Activated CD4-positive, alpha-beta T cell treated with anti-CD3 and anti-CD28 coated beads, Interleukin-2, amount 50 U/mL, for 48 hours (primary cell): ENCODE measurements around the gene METTL1.

Experiments used
- DNase-seq, 2 experiments: peaks; one replicate each; pipeline ENCODE4 v3.0.0-alpha.2; 2020

Gene METTL1

DNA sequence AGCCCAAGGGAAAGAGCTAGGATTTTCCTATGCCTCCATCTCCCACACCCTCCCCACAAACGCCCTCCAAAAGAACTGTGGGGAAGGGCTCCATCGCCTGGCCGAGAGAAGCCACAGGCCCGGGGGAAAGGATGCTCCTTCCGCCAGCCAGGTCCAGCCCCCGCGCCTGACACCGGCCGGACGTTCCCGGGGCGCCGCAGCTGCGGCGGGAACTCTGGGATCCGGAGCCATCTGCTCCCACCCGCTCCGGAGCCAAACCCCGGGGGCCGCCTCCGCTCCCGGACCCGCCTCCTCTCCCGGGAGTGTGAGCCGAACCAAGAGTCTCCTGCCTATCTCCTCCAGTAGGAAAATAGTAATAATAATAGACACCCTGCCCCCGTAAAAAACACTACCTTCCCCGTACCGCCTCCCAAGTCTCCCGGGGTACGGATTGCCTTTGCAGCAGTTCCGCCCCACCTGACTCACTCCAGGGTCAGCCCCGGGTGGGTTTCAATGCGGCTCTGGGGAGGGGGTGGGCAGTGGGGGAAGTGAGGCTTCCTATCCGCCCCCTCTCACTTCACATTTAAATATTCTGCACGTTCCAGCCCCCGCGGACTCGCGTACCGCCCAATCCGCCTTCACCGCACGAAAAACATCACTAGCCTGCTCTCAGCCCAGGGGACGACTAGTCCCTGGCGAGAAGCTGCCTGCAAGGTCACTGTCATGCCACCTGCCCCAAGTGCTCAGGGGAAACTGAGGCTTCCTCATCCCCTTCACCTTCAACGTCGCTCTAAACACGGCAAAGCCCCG lies 35.8 kb downstream of the METTL1 start:
- no peak for DNase-seq

DNA sequence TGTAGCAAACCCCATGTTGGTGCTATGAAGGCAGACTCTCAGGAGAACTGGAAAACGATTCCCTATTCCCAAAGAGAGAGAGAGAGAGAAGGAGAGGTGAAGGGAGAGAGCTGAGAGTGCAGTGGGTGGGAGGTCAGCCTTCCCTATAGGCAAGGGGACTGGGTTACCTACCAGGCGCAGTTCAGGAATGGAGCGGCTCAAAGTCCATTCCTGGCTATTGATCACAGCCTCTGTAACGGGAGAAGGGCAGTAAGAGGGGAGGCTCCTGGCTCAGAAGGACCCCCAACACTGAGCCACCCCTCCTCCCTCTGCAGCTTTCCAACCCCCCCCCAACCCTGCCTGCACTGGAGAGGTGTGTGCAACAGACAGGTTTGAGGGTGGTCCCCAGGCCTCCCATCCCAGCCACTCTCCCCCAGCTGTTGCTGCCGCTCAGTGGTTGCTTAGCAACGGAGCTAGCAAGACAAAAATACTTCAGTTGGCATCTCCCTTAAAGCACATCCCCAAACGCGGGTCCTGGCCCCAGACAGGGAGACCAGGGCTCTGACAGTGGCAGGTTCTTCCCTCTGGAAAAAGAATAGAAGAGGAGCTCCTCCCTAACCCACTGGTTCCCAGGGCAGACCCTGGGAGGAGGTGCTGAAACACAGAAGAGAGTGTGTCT lies 36.6 kb downstream of the METTL1 start:
- no peak for DNase-seq

DNA sequence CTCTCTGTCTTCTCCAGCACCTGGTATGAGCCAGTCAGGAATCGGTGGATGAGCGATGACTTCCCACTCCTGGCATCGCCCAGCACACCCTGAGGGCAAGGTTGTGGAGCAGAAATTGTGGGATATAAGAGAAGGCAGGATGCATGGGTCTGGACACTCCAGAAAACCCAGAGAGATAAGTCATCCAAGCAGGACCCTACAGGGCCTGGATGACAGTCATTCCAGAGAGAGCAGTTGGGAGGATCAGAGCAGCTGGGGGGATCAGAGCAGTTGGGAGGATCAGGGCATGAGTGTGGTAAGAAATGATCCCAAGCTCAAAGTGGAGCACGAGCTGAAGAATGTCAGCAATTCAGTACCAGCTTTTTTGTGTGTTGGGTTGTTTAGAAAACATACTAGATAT lies 37.3 kb downstream of the METTL1 start:
- DNase-seq = no peak

DNA sequence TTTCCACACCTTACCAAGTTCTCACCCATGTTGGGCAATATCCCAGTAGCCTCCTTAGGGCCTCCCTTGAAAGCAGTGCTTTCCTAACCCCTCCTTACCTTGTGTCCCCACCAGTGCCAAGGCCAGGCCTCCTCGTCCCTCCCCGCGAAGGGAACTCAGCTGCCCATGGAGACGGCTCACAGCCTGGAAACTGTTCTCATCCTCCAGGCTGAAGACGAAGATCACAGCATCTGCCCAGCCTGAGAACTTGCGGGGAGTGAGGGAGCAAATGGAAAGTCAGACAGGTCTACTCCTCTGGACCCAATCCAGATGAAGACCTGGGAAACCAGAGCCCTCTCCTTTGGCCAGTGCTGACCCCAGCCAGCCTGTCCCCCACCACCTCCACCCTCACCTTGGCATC lies 38.0 kb downstream of the METTL1 start:
- DNase-seq = no peak

DNA sequence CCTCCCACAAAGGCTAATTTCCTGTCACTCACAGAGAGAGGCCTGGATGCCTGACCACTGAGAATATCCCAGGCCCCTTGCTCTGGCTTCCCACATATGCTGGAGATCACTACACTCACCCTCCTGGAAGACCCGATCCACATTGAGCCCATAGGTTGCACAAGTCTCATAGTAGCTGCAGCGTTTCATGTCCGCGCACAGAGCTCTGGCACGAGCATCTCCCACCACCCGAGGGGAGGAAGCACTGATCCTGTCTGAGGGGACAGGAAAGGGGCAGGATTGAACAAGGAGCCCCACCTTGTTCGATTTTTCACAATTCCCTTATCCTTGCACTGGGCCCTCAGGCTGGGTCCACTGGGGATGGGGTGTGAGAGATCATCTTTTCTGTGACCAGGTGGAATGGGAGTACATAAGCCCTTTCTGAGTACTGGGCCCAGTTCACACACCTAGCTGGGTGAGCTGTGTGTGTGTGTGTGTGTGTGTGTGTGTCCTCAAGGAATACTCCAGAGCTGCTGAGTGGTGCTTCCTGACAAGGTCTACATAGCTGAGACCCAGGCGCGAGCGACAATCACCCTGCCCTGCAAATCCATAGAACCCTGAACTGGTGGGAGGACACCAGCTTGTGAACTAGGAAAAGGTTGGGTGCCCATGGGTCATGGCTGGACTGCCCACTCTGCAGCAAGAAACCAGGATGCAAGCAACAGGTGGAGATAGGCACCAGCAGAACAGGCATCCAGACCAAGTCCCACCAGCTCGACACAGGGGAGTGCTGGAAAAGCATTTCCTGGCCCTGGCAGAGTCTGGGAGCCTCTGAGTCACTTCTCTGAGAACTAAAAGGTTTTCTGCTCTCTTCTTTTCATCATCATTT lies 38.9 kb downstream of the METTL1 start:
- no peak for DNase-seq

DNA sequence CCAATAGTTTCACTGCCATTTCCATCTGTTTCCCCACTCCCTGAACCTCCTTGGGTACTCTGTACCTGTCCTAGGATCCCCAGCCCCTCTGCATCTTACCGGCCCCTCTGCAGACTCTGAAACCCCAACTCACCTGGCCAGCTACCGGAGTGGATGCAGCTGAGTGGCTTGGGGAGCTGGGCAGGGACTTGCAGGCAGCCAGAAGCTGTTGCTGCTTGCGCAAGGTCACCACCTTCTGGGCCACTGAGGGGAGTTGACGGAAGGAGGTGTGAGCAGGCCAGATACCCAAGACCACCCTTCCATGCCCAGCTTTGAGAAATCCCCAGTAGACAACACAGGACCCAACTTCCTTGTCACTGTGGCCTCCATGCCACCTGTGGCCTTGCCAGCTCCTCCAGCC lies 39.6 kb downstream of the METTL1 start:
- DNase-seq = no peak

DNA sequence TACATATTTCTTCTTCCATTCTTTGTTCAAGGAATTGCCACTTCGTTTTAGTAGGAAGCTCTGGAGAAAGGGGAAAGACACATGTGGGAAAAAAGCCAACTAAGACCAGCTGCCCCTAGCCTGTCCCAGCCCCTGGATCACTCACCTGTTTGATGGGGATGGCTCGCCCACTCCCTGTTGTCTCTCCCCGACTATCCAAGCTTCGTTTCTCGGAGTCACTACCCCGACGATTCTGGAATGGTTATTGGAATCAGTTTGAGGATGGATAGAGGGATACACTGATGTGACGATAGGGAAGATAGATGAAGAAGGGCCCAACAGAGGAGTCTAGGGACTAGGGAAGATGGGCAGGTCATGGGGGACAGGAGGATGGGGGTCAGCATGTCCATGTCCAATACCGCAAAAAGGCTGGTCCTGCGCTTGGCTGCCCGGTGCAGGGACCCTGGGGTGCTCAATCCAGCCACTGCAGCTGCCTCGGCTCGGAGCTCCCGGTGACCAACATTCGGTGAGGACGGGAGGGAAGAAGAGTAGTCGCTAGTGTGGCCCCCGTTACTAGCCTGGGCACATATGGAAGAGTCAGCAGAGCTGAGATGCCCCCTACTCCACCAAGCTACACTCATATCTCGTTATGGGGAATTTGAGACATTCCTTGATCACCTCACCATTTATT lies 40.4 kb downstream of the METTL1 start:
- no peak for DNase-seq

DNA sequence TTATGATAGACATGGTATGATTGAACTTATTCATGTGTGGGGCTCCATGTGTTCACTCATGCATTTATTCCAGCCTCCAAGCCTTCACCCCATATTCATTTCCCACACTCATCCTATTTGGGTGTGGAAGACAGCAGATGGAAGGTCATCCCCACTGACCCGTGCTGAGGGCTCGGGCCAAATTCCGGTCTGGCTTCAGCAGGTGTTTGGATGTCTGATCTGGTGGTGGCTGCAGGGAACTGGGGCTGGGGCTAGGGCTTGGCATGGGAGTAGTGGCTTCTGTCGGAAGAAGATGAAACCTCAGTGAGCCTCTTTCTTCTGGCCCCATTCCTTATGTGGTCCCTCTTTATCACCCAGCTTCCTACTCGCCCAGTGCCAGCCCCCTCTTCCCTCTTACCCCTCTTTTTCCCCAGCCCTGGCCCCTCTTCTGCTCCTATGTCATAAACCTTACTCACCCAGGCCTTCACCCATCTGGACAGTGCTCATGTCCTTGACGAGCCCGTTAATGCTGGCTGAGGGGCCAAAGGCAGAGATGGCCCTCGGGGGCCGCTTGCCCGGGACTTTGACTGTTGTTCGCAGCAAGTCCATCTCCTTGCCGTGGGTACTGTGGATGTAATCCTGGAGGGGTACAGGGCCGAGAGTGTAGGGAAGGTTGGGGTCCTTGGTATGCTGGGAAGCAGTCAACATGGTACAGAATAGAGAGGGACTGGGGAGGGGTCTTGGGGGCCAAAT lies 41.4 kb downstream of the METTL1 start:
- no peak for DNase-seq

DNA sequence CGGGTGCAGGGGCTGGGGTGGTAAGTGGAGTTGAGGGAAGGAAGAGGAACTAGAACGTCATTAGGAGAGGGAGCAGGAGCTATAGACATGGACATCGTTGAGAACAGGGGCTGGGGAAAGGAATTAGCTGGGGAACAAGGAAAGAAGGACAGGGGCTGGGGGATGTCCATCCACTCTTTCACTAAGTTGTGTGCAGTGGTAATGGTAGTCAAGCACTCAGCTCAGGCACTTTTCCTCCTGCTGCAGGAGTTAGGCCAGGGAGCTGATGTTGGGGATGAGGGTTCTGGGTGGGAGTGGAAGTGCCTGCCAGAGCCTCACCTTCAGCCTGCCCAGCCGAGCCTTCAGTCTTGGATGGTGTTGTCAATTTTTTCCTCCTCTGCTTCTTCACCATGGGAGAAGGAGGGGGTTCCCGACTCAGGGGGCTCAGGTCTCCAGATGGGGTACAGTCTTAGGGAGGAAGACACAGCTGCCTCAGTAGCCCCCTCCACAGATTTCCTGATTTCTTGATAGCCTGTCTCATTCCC lies 42.5 kb downstream of the METTL1 start:
- no peak for DNase-seq

DNA sequence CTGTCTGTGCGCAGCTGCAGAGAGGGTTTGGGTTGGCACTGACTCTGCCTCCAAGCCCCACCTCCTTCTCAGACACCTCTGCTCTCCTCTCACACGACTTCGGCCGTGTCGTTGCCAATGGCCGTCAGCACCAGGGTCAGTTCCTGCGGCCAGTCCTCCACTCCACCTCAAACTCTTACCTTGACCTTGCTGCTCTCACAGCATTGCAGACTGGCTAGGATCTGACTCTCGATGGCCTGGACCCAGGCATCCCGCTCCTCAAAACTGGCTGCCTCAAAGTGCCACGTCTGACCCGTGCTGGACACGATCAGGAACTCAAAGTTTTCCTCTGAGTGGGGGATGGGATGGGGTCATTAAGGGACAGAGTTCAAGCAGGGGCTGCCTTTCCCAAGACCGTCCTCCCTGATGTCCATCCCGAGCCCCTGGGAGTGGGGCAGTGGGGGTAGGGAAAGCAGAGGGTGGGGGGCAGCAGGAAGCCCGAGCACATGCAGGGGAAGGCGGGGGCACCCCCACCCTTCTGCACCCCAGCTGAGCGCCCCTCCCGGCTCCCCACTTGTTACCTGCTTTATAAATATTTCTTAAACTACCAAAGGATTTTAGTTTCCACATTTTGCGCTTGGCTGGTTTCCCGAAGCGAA lies 44.0 kb downstream of the METTL1 start:
- DNase-seq = no peak

DNA sequence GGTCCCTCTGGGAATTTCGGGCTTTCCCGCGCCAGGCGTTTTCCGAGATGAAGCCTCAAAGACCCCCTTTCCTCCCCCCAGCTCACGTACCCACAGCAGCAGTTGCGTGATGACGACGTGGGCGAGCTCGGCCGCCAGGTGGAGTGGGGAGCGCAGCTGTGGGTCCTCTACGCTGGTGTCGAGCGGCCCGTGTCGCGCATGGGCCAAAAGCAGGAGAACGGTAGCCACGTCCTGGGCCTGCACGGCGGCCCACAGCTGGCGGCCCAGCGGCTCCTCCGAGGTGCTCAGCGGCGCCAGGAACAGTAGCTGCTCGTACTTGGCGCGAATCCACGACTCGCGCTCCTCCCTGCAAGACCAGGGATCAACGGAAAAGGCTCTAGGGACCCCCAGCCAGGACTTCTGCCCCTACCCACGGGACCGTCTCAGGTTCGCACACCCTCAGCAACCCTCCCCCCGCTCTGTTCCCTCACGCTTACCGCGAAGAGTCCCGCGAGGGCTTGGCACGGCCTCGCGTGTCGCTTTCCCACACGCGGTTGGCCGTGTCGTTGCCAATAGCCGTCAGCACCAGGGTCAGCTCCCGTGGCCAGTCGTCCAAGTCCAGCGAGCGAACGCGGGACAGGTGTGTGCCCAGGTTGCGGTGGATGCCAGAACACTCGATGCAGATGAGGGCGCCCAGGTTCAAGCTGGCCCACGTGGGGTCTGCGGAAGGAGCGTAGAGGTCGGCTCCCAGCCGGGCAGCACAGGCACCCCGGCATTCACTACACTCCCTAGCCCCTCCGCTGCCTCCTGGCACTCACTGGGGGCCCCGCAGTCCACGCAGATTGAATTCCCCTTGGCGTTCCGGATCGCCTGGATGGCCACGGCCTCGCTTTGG lies 44.8 kb downstream of the METTL1 start:
- DNase-seq = no peak

DNA sequence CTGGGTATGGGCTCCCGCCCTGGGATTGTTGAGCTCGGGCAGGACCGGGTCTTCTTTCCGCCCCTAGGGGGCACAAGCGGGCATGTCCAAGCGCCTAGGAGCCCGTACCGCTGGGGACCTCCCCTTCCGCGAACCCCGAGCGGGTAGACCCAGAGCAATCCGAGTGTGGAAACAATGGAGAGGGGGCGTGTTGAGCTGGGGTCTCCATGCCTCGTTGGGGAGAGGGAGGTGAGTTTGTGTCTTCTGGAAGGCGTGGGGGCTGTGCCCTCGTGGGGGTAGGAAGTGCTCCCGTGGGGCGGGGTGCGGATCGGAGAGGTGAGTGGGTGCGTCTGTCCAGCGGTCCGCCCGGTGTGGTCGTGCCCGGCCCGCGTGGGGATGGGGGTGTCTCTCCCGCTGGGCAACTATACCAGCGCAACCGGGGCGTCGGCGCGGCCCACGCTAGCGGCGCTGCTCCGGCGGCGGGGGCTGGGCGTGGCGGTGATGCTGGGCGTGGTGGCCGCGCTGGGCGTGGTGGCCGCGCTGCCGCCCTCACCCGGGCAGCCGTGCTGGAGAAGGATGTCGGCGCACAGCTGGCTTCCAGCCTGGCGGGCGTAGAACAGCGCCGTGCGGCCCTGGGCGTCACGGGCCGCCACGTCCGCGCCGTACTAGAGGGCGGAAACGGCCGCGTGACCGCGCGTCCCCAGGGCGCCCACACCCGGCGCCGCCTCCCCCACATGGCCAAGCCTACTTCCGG lies 45.6 kb downstream of the METTL1 start:
- peak; percentile 27 to 32 for DNase-seq

DNA sequence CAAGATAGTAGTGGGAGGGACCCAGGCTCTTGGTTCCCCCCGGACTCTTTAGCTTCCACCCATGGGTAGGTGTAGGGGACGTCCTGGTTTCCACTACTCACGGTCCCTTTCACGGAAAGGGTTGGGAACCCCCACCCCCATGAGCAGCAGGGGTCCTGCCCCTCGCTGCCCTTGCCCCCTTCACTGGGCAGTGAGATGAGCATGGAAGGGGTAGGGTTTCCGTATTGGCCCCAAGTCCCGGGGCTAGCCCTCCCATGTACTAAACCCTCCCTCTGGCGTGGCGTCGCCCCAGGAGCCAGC lies 46.1 kb downstream of the METTL1 start:
- no peak for DNase-seq

DNA sequence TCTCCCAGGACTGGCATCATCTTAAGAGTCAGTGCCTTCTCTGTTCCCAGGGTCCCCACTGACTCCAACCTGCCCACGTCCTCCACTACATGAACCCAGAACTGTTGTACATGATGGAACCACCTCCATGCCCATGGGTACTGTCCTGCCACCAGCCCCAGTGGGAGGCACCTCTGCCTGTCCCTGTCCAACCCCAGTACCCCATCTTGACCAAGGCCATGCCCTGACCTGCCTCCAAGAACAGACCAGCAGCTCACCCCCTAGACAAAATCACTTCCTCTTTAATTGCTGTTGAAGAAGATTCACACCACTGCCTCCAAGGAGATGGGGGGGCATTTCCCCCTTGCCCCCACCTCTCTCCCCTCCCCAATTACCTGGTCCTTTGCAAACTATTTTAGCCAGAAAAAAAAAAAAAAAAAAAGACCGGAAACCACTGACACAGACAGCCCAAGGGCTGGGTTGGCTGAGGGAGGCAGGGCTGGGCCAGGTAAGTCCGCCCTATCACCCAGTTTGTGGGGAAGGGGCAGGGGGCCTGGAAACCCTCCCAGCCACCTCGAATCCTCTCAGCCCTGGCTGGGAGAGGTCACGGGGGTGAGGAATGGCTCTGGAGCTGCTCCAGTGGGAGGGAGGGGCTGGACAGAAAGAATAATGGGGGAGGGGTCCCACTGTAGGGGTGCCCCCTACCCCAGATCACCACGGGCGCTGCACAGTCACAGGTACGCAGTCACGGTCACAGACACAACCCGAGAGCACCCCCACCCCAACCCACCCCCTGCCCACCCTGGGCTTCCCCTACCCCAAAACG lies 46.8 kb downstream of the METTL1 start:
- no peak for DNase-seq

DNA sequence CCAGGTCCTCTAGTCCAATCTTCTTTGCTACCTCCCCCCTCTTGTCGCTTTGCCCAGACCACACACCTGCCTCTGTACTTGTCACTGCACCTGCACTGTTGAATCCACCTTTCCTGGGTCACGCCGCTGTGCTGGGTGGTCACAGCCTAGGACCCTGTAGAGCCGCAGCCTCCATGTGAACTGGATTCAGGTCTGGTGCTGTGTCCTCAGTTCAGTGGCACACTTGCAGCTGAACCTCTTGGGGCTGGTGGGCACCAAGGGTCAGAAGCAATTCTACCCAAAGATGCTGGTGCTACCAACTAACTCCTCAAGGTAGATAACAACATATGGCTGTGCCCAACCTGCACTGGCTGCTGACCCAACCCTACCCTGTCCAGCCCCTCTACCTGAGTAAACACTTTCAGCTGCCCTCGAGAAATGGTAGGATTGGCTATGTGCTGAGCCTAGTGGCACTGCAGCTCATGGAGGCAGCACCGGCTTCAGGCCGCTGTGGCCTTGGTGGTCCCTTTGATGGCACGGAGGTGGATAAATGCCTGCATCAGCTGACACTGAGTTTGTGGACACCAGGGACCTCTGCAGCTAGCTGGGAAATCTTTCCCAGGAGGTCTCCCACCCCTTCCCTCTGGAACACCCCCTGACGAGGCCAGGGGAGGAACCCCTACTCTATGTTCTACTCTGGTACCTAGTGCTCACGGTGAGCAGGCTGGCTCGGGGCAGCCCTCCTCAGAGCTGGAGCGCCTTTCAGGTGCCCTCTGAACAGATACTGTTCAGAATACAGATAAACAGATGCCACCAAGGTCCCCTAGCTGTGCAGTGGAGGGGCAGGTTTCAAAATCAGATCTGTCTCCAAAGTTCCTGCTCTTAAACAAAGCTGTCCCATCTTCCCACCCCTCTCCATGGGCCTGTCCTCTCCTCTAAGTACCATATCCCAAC lies 47.6 kb downstream of the METTL1 start:
- DNase-seq = no peak

DNA sequence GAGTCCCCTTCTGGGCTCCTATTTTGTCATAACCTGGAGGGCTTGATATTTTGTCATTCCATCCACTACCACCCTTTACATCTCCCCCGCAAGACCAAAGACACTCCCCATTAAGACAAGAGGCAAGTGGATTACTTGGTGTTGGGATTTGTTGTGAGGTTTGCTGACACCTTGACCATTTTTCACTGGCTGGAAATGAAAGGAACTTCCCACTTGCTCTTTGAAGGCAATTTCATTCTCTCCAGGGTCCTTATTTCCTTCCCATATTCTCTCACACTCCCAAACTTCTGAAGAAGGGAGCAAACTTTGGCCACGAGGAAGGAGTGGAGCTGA lies 48.3 kb downstream of the METTL1 start:
- no peak for DNase-seq

DNA sequence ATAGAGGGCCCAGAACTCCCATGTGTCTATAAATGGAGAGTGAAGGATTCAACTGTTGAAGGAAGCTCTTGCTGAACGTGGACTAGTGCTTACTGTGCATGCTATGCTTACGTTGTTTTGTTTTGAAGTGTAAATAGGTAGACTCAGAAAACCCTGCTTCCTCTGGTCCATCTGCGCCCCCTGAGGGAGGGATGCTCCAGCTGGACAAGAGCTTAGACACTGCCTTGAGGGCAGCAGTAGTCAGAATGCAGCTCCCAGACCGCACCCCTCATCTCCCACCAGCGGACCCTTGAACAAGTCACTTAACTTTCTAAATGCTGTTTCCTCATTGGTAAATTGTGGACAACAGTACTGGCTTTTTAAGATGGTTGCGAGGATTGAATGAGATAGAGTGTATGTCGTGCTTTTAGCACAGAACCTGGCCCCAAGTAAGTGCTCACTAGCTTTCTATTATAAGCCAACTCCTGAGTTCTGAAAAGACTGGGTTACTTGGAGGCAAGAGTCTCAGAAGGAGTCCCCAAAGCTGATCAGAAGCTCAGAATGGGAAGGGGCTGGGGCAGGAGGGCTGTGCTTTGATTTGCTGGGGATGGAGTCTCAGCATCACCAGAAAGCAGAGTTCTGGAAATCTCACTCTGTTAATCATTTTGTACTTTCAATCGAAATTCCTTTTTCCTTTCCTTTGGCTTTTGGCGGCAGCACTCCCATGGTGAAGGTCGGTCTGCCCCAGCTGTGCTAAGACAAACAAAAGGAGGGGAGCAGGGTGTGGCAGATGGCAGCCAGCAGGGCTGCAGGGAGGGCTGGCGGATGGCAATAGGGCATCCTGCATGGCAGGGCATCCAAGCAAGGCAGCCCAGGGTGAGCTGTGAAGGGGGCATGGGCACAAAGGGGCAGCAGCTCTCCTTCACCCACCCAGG lies 48.9 kb downstream of the METTL1 start:
- no peak for DNase-seq
